K562 (cell line): ENCODE data around the gene TXNRD1. TPM values are rescaled to one million over a fixed set of nuclear protein-coding genes. Genes with fewer than 3 reads are reported as not detected.

Experiments
- ARID3B ChIP-seq: fragments of 250-450 bp; sonication (Bioruptor Pico); IDR thresholded peaks from 2 replicates; pipeline ENCODE4 v1.4.0; 2020; ENCODE audit warnings: borderline replicate concordance
- ATF1 ChIP-seq, 2 experiments: fragments of 450-650 bp in 1 of 2; IDR thresholded peaks; 2 replicates each; pipeline ENCODE4 v1.6.1; 2016; ENCODE audit warnings: missing compliant biosample characterization in 1 of 2, missing genetic modification characterization in 1 of 2
- FOXP4 ChIP-seq: sonication (generic); formaldehyde crosslinking; IDR thresholded peaks from 2 replicates; pipeline ENCODE4 v1.8.0; 2022; ENCODE audit warnings: mild to moderate bottlenecking, missing genetic modification reagents, borderline replicate concordance
- NCOA1 ChIP-seq: fragments of 450-650 bp; IDR thresholded peaks from 2 replicates; pipeline ENCODE4 v1.6.1; 2016; ENCODE audit warnings: low read depth
- NRF1 ChIP-seq, 2 experiments: fragments of 450-650 bp; IDR thresholded peaks in 1 of 2; conservative IDR thresholded peaks in 1 of 2; 2 replicates each; pipeline ENCODE4 v1.6.1; 2014; ENCODE audit warnings: mild to moderate bottlenecking in 2 of 2
- PBX2 ChIP-seq, 2 experiments: IDR thresholded peaks in 1 of 2; conservative IDR thresholded peaks in 1 of 2; 2 replicates each; pipeline ENCODE4 v1.6.1; 2016; ENCODE audit warnings: low read depth in 2 of 2, mild to moderate bottlenecking in 1 of 2, missing compliant biosample characterization in 1 of 2, missing genetic modification characterization in 1 of 2, moderate library complexity in 1 of 2
- RAD21 ChIP-seq, 2 experiments: fragments of 250-450 bp in 1 of 2; fragments of 450-650 bp in 1 of 2; sonication (Bioruptor Pico) in 1 of 2; formaldehyde crosslinking in 1 of 2; IDR thresholded peaks in 1 of 2; conservative IDR thresholded peaks in 1 of 2; 2 replicates each; pipeline versions ENCODE4 v1.4.0 to v1.8.0; 2020 to 2022; ENCODE audit warnings: mild to moderate bottlenecking in 2 of 2, moderate library complexity in 1 of 2
- SFPQ ChIP-seq: fragments of 200-400 bp; formaldehyde crosslinking; IDR thresholded peaks from 2 replicates; pipeline ENCODE4 v1.6.1; 2017; ENCODE audit warnings: mild to moderate bottlenecking, low read depth, low read length, moderate library complexity
- SMAD3 ChIP-seq: fragments of 450-650 bp; formaldehyde crosslinking; conservative IDR thresholded peaks from 2 replicates; pipeline ENCODE4 v1.4.0; 2020; ENCODE audit warnings: mild to moderate bottlenecking
- SRSF7 ChIP-seq: fragments of 200-400 bp; formaldehyde crosslinking; optimal IDR thresholded peaks from 2 replicates; pipeline ENCODE3; 2017; ENCODE audit warnings: mild to moderate bottlenecking, low read depth, low read length
- WHSC1 ChIP-seq: IDR thresholded peaks from one replicate; pipeline ENCODE4 v1.6.1; 2012; ENCODE audit warnings: low read length, control low read depth, inconsistent platforms
- ZFP91 ChIP-seq: sonication (generic); formaldehyde crosslinking; IDR thresholded peaks from 2 replicates; pipeline ENCODE4 v1.8.0; 2022; ENCODE audit warnings: mild to moderate bottlenecking, missing genetic modification reagents
- ZNF280A ChIP-seq: fragments of 450-650 bp; IDR thresholded peaks from 2 replicates; pipeline ENCODE4 v1.6.1; 2018; ENCODE audit warnings: mild to moderate bottlenecking, low read depth; ENCODE audit not compliant: partially characterized antibody
- polyA plus RNA-seq, 8 experiments: library from polyadenylated mRNA; depleted of rRNA in 4 of 8; stranded (reverse) in 5 of 8; unstranded in 3 of 8; fragments of >200 nt; fragmentation: Nextera tagmentation in 2 of 8; fragmentation: Illumina TruSeq in 1 of 8; extraction: Ambion mirVana in 2 of 8; extraction: Trizol in 1 of 8; gene quantifications; 2 replicates each; pipeline versions ENCODE4 v1.2.1 to v1.2.3, GENCODE V29; 2011 to 2014; ENCODE audit warnings: inconsistent platforms in 1 of 8, missing spikeins in 1 of 8
- total RNA-seq, 7 experiments: library from RNA; depleted of rRNA in 6 of 7; stranded (reverse); fragments of >200 nt in 6 of 7; fragmentation: Illumina TruSeq in 2 of 7; extraction: Trizol in 2 of 7; gene quantifications; 2 replicates each; pipeline versions ENCODE4 v1.2.1 to v1.2.3, GENCODE V29; 2011 to 2021; ENCODE audit warnings: low replicate concordance in 1 of 7

Gene TXNRD1
- total and polyA plus RNA-seq, 9 of the 15 experiments (the other 6 are each of a cell fraction or from before 2014, with no cell fraction given): 107 to 189 (median 146) TPM

GRCh38 chr12:104381731-104382480 is 166.3 kb downstream of the TXNRD1 start (continued):
- TF ChIP-seq NRF1 (conservative IDR thresholded peaks at IDR 0.05 in 1 of 2, IDR thresholded peaks at IDR 0.05 in 1 of 2): no peak
- TF ChIP-seq WHSC1: no peak
- TF ChIP-seq SRSF7: no peak
- TF ChIP-seq FOXP4 (CRISPR knock-in tag): no peak
- TF ChIP-seq RAD21 (CRISPR knock-in tag; conservative IDR thresholded peaks at IDR 0.05 in 1 of 2, IDR thresholded peaks at IDR 0.05 in 1 of 2): peak; percentile 98
- no peak for TF ChIP-seq ATF1 (CRISPR knock-in tag; IDR thresholded peaks at IDR 0.05)
- no peak for TF ChIP-seq ATF1 (tag; IDR thresholded peaks at IDR 0.05)
- no peak for TF ChIP-seq NCOA1
- no peak for TF ChIP-seq ZNF280A
- TF ChIP-seq ZFP91 (CRISPR knock-in tag): no peak
- TF ChIP-seq SMAD3: no peak
- TF ChIP-seq SFPQ: no peak
- TF ChIP-seq ARID3B (CRISPR knock-in tag): no peak
- no peak for TF ChIP-seq PBX2 (CRISPR knock-in tag; IDR thresholded peaks at IDR 0.05; ENCODE audit: low read depth)
- TF ChIP-seq PBX2 (tag; conservative IDR thresholded peaks at IDR 0.05; ENCODE audit: low read depth): no peak
